Adrenal gland (tissue), 5 donors: ENCODE measurements around the gene SLC13A3.

ENCODE experiments used
- POLR2A ChIP-seq, 2 donors: fragments of 450-650 bp; IDR thresholded peaks; one replicate each; pipeline ENCODE4 v1.6.1; 2017; ENCODE audit warnings: antibody characterized with exemption in 2 of 2, mild to moderate bottlenecking in 2 of 2, moderate library complexity in 1 of 2
- TF ChIP-seq, protein P1 (sequence below), 6 experiments: fragments of 450-650 bp in 4 of 6; fragments of 200-600 bp in 2 of 6; sonication (generic) in 1 of 6; IDR thresholded peaks; 1 replicate in 5 of 6; 2 replicates in 1 of 6; pipeline versions ENCODE4 v1.5.1 to v1.8.0; 2016 to 2021; ENCODE audit warnings: antibody characterized with exemption in 6 of 6, mild to moderate bottlenecking in 2 of 6, moderate library complexity in 1 of 6
- donor health status: DM: no; HTN: no; CAD: no.

DNA sequence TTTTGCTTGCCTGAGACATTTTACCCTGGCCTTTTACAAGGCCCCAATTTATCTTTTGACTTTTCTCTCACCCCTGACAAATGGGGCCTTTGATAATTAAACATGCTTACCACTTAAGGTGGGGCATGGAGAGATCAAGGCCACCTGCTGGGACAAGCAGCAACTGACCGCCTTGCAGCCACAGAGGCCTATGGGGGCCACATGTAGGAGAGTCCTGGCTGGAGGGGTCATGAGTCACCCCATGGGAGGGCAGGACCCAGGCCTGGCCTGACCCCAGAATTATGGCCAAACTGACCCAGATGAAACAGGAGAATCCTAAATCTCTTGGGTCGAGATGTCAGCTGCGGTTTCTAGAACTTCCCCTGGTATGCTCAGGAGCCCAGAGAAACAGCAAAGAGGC is 92.3 kb downstream of the SLC13A3 start:
- TF ChIP-seq, protein P1, sequence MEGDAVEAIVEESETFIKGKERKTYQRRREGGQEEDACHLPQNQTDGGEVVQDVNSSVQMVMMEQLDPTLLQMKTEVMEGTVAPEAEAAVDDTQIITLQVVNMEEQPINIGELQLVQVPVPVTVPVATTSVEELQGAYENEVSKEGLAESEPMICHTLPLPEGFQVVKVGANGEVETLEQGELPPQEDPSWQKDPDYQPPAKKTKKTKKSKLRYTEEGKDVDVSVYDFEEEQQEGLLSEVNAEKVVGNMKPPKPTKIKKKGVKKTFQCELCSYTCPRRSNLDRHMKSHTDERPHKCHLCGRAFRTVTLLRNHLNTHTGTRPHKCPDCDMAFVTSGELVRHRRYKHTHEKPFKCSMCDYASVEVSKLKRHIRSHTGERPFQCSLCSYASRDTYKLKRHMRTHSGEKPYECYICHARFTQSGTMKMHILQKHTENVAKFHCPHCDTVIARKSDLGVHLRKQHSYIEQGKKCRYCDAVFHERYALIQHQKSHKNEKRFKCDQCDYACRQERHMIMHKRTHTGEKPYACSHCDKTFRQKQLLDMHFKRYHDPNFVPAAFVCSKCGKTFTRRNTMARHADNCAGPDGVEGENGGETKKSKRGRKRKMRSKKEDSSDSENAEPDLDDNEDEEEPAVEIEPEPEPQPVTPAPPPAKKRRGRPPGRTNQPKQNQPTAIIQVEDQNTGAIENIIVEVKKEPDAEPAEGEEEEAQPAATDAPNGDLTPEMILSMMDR (IDR thresholded peaks at IDR 0.05) = no peak
- TF ChIP-seq POLR2A (IDR thresholded peaks at IDR 0.05) = no peak
